Mesenchymal stem cell (in vitro differentiated cells and primary cell): ENCODE results near the gene FUT4.
A peak's percentile ranks its signal among the peaks of the same experiment; 100 is the strongest.

Experiments
- DNase-seq: peaks from one replicate; pipeline ENCODE4 v3.0.0-alpha.2; 2013
- H2AFZ ChIP-seq: one replicate; pipeline ENCODE4 v1.6.1; 2013; ENCODE audit warnings: low read depth, mild to moderate bottlenecking, control low read depth, inconsistent platforms, low read length, moderate library complexity
- H2AK5ac ChIP-seq: 2 replicates; pipeline ENCODE4 v1.6.1; 2013; ENCODE audit warnings: low read length, moderate library complexity, mild to moderate bottlenecking, inconsistent platforms; ENCODE audit not compliant: severe bottlenecking
- H2BK120ac ChIP-seq: one replicate; pipeline ENCODE4 v1.6.1; 2013; ENCODE audit warnings: low read depth, mild to moderate bottlenecking, inconsistent platforms, low read length, moderate library complexity
- H2BK12ac ChIP-seq, 2 experiments: one replicate each; pipeline ENCODE4 v1.6.1; 2013; ENCODE audit warnings: inconsistent platforms in 2 of 2, low read length in 2 of 2, mild to moderate bottlenecking in 2 of 2, moderate library complexity in 2 of 2, control low read depth in 1 of 2
- H2BK15ac ChIP-seq: one replicate; pipeline ENCODE4 v1.6.1; 2013; ENCODE audit warnings: mild to moderate bottlenecking, low read depth, inconsistent platforms; ENCODE audit not compliant: poor library complexity, severe bottlenecking
- H2BK5ac ChIP-seq: 2 replicates; pipeline ENCODE4 v1.6.1; 2013; ENCODE audit warnings: low read depth, mild to moderate bottlenecking, low read length, control low read depth, inconsistent platforms; ENCODE audit not compliant: poor library complexity, severe bottlenecking
- H3K14ac ChIP-seq, 2 experiments: one replicate each; pipeline ENCODE4 v1.6.1; 2013; ENCODE audit warnings: inconsistent platforms in 2 of 2, low read length in 2 of 2, control low read depth in 1 of 2, mild to moderate bottlenecking in 1 of 2, moderate library complexity in 1 of 2
- H3K18ac ChIP-seq, 2 experiments: one replicate each; pipeline ENCODE4 v1.6.1; 2013; ENCODE audit warnings: inconsistent platforms in 2 of 2, low read length in 2 of 2, control low read depth in 1 of 2, low read depth in 1 of 2, mild to moderate bottlenecking in 1 of 2
- H3K23ac ChIP-seq, 2 experiments: one replicate each; pipeline ENCODE4 v1.6.1; 2013; ENCODE audit warnings: inconsistent platforms in 2 of 2, low read length in 2 of 2, mild to moderate bottlenecking in 2 of 2, moderate library complexity in 2 of 2, control low read depth in 1 of 2
- H3K27ac ChIP-seq: 2 replicates; pipeline ENCODE4 v1.5.1; 2013; ENCODE audit warnings: mild to moderate bottlenecking, moderate library complexity, low read length, control low read depth, inconsistent platforms; ENCODE audit not compliant: poor library complexity, severe bottlenecking
- H3K27me3 ChIP-seq, 2 experiments: 2 replicates each; pipeline versions ENCODE4 v1.6.1 to v1.7.0; 2013; ENCODE audit warnings: low read length in 2 of 2, mild to moderate bottlenecking in 2 of 2, moderate library complexity in 2 of 2, control low read depth in 1 of 2, inconsistent platforms in 1 of 2; ENCODE audit not compliant: control insufficient read depth in 1 of 2, insufficient read depth in 1 of 2
- H3K36me3 ChIP-seq, 2 experiments: 2 replicates each; pipeline versions ENCODE4 v1.6.1 to v1.7.0; 2013; ENCODE audit warnings: low read length in 2 of 2, control low read depth in 1 of 2, inconsistent platforms in 1 of 2, low read depth in 1 of 2, mild to moderate bottlenecking in 1 of 2; ENCODE audit not compliant: insufficient read depth in 2 of 2, control insufficient read depth in 1 of 2
- H3K4ac ChIP-seq, 2 experiments: one replicate each; pipeline ENCODE4 v1.6.1; 2013; ENCODE audit warnings: inconsistent platforms in 2 of 2, low read length in 2 of 2, mild to moderate bottlenecking in 2 of 2, moderate library complexity in 2 of 2, control low read depth in 1 of 2, low read depth in 1 of 2
- H3K4me1 ChIP-seq: 2 replicates; pipeline ENCODE4 v1.6.1; 2013; ENCODE audit warnings: low read depth, low read length, control low read depth; ENCODE audit not compliant: control insufficient read depth, insufficient read depth
- H3K4me2 ChIP-seq: 2 replicates; pipeline ENCODE4 v1.6.1; 2013; ENCODE audit warnings: low read length, mild to moderate bottlenecking, inconsistent platforms; ENCODE audit not compliant: poor library complexity, severe bottlenecking
- H3K4me3 ChIP-seq, 2 experiments: 2 replicates each; pipeline versions ENCODE4 v1.5.1 to v1.7.0; 2013; ENCODE audit warnings: low read length in 2 of 2, mild to moderate bottlenecking in 2 of 2, control low read depth in 1 of 2, low read depth in 1 of 2; ENCODE audit not compliant: insufficient read depth in 1 of 2
- H3K79me1 ChIP-seq: replicated peaks from 2 replicates; pipeline ENCODE4 v1.6.1; 2013; ENCODE audit warnings: mild to moderate bottlenecking, control low read depth, low read length, inconsistent platforms; ENCODE audit not compliant: poor library complexity, severe bottlenecking
- H3K9ac ChIP-seq: 2 replicates; pipeline ENCODE4 v1.7.0; 2013; ENCODE audit warnings: mild to moderate bottlenecking, low read length, moderate library complexity
- H3K9me3 ChIP-seq: 2 replicates; pipeline ENCODE4 v1.7.0; 2013; ENCODE audit warnings: mild to moderate bottlenecking, low read length; ENCODE audit not compliant: control insufficient read depth
- H4K8ac ChIP-seq: one replicate; pipeline ENCODE4 v1.6.1; 2013; ENCODE audit warnings: inconsistent platforms, mild to moderate bottlenecking, low read length, moderate library complexity
- H4K91ac ChIP-seq: one replicate; pipeline ENCODE4 v1.6.1; 2013; ENCODE audit warnings: mild to moderate bottlenecking, low read length, inconsistent platforms
- WGBS: methylation state at CpG from one replicate; pipeline ENCODE4 v1.1.7; 2013; ENCODE audit warnings: mixed read lengths; 5-methylcytosine and 5-hydroxymethylcytosine counted together

The FUT4 gene

DNA sequence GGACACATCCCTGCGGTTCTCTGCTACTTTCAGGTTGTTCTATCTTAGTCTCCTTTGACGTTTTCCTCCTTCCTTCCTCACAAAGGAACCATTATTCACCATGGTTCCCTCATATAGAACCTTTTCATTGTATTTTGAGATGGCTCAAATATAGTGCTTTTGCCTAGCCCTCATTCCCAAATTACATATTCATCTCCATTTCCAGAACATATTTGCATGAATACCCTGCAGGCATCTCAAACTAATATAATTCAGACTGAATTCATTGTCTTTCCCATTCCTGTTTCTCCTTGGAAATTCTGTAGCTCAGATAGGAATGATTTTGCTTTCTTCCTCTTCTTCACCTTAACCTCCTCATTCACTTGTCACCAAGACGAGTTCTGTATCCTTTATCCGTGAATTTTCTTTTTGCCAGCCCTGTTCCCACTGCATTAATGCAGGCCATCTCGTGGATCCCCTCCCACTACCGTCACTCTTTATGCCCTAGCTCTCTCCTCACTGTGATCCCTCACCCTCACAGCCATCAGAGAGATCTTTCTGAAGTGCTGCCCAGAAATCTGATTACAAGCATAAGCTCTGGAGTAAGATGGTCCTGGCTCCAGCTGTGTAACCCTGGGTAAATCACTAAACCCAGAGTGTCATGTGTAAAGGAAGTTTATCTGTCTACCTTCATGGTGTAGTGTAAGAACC, 46.8 kb downstream of the FUT4 start:
- Histone ChIP-seq H2BK12ac (no peak overlapping the region), H3K9me3 (no peaks in the 10 kb centered on the region), H3K18ac (no peak overlapping the region), H3K14ac (no peak overlapping the region), H3K36me3 (peaks cover 0 to 35% of the 10 kb centered on the region in 2 experiments), H2BK15ac (no peak overlapping the region), H3K23ac (no peak overlapping the region), H3K27ac (no peak overlapping the region), H4K91ac (no peak overlapping the region), H2AK5ac (no peak overlapping the region), H2BK120ac (no peak overlapping the region), H3K79me1 (no peaks in the 10 kb centered on the region), H3K4me2 (no peak overlapping the region), H4K8ac (no peak overlapping the region), H3K9ac (no peak overlapping the region), H2BK5ac (no peak overlapping the region), H3K4me1 (no peaks in the 10 kb centered on the region), H2AFZ (no peak overlapping the region), H3K4ac (no peak overlapping the region), H3K27me3 (no peaks in the 10 kb centered on the region), H3K4me3 (no peak overlapping the region)
- WGBS, result 55% methylated on average over 6 of the region's 6 CpGs
- DNase-seq, result no peak

DNA sequence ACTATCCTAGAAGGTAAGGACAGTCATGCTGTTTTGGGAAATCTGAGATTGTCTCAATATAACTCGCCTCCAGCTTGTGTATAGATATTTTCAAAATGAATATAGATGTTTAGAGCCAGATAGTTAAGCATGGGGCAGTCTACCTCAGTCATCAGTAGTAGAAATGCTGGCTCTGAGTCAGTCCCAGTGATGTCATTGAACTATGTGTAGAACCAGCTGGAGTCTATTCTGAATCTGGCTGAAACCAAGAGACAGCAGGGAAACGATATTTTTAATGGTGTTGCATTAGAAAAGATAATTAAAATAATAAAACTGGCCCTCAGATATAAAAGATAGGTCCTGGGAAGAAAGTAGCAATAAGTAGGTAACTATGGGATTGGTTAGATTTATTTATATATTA, 49.3 kb downstream of the FUT4 start:
- Histone ChIP-seq H2BK5ac (no peak overlapping the region), H2BK120ac (no peak overlapping the region), H4K91ac (no peak overlapping the region), H3K9ac (no peak overlapping the region), H2AFZ (no peak overlapping the region), H3K23ac (no peak overlapping the region), H3K4me3 (no peak overlapping the region), H2BK15ac (no peak overlapping the region), H3K14ac (no peak overlapping the region), H3K36me3 (peaks cover 0 to 57% of the 10 kb centered on the region in 2 experiments), H3K79me1 (no peaks in the 10 kb centered on the region), H2AK5ac (no peak overlapping the region), H3K4me1 (no peaks in the 10 kb centered on the region), H3K27ac (no peak overlapping the region), H3K4me2 (no peak overlapping the region), H3K18ac (no peak overlapping the region), H3K27me3 (no peaks in the 10 kb centered on the region), H3K4ac (no peak overlapping the region), H2BK12ac (no peak overlapping the region), H4K8ac (no peak overlapping the region), H3K9me3 (no peaks in the 10 kb centered on the region)
- 94% methylated on average over 1 of the region's 2 CpGs for WGBS
- peak; percentile 3 for DNase-seq

DNA sequence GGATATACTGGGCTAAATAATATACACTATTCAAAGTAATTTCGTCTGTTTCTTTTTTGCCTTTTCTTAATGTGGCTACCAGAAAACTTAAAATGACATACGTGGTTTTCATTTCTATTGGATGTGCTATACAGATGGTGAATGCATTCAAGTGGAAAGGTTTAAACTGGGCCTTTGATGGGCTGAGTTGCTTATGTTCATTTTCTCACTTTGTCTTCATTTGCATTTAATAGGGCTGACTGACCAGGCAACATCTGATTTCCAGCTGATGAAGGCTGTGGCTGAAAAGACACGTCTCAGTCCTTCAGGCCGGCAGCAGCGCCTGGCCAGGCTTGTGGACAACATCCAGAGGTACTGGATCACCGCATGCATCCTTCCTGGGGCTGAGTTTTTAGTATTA, 51.4 kb downstream of the FUT4 start:
- no peak overlapping the region for H3K4ac ChIP-seq
- no peak overlapping the region for H2BK12ac ChIP-seq
- H4K91ac ChIP-seq, result no peak overlapping the region
- no peaks in the 10 kb centered on the region for H3K79me1 ChIP-seq
- H3K9ac ChIP-seq, result no peak overlapping the region
- DNase-seq, result no peak
- H2BK15ac ChIP-seq, result no peak overlapping the region
- H3K18ac ChIP-seq, result no peak overlapping the region
- H3K36me3 ChIP-seq, result peaks cover 0 to 59% of the 10 kb centered on the region in 2 experiments
- WGBS, result 98% methylated on average over 6 of the region's 6 CpGs
- no peak overlapping the region for H3K4me2 ChIP-seq
- no peak overlapping the region for H2BK120ac ChIP-seq
- no peak overlapping the region for H3K14ac ChIP-seq
- no peak overlapping the region for H2AK5ac ChIP-seq
- no peak overlapping the region for H3K23ac ChIP-seq
- H2AFZ ChIP-seq, result no peak overlapping the region
- H3K9me3 ChIP-seq, result no peaks in the 10 kb centered on the region
- H3K4me1 ChIP-seq, result no peaks in the 10 kb centered on the region
- no peaks in the 10 kb centered on the region for H3K27me3 ChIP-seq
- H3K4me3 ChIP-seq, result no peak overlapping the region
- H4K8ac ChIP-seq, result no peak overlapping the region
- H2BK5ac ChIP-seq, result no peak overlapping the region
- no peak overlapping the region for H3K27ac ChIP-seq

DNA sequence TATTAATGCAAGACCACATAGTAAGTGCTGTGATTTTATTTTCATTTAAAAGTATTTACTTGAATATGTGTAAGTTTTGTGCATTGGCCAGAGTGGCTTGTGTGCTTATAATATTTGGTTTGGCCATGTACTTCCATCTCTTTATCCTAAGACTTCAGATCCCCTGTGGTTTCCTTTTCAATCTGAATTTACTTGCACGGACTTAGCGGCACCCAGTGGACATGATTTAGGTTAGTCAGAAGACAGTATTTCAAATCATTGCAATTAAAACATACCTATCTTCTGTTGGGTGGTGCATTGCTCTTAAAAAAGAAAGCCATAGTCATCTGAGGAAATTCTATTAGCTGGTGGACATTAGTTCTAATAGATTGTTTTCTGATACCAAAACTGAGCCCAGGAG, 54.2 kb downstream of the FUT4 start:
- DNase-seq, result peak; percentile 14
- no peak overlapping the region for H3K14ac ChIP-seq
- H2BK15ac ChIP-seq, result no peak overlapping the region
- H3K36me3 ChIP-seq, result peaks cover 0 to 45% of the 10 kb centered on the region in 2 experiments
- H3K79me1 ChIP-seq, result no peaks in the 10 kb centered on the region
- no peak overlapping the region for H3K4ac ChIP-seq
- H4K8ac ChIP-seq, result no peak overlapping the region
- H3K27me3 ChIP-seq, result no peaks in the 10 kb centered on the region
- H3K4me1 ChIP-seq, result no peaks in the 10 kb centered on the region
- no CpG with 5 or more reads among the region's 2 CpGs for WGBS
- H3K4me3 ChIP-seq, result no peak overlapping the region
- H3K9ac ChIP-seq, result no peak overlapping the region
- H3K9me3 ChIP-seq, result no peaks in the 10 kb centered on the region
- H2BK12ac ChIP-seq, result no peak overlapping the region
- H2AK5ac ChIP-seq, result no peak overlapping the region
- no peak overlapping the region for H3K23ac ChIP-seq
- no peak overlapping the region for H2BK5ac ChIP-seq
- no peak overlapping the region for H3K27ac ChIP-seq
- H3K18ac ChIP-seq, result no peak overlapping the region
- no peak overlapping the region for H3K4me2 ChIP-seq
- H2BK120ac ChIP-seq, result no peak overlapping the region
- no peak overlapping the region for H4K91ac ChIP-seq
- H2AFZ ChIP-seq, result no peak overlapping the region
